Amygdala (tissue), 56 donors: ENCODE measurements around the gene POM121C.
A peak's percentile ranks its signal among the peaks of the same experiment; 100 is the strongest.
"Not testable (repeated sequence)": the region's sequence is repeated elsewhere in the genome, so short reads cannot be mapped to it uniquely, and the experiment has no call there.

ENCODE experiments used
- DNase-seq, 56 donors: peaks; one replicate each; lab custom pipeline; 2025; lab: John Stamatoyannopoulos, UW

POM121C gene

DNA sequence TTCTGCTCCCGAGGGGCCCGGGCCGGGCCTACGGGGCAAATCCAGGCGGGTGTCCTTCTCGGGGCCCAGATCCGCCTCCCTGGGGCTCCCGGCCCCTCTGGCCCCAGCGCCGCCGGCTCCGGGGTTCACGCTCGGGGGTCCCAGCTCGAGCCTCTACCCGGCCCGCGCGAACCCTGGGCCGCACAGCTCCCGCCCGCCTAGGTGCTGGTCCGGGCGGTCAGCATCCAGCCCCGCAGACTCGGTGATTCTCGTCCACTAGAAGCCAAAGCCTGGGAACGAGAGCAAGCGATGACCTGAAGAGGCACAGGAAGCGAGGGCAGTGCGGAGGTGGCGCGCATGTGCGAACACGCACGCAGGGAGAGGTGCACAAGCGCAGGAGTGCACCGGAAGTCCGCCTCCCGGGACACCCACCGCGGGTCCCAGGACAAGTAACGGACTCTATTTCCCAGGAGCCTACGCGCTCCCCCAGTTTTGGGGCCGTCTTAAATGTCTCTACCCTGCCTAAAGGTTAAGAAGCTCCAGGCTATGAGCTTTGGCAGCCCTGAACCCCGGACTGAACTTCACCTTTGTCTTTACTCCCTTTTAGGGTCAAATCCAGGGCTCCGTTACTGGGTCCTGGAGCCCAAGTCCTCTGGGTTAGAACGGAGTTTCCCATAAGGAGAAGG is at the start of gene POM121C:
Gene POM121C (minus strand): TSS at position 321 of the 665 bp plus-strand sequence. CDS start 44,803 bp downstream, outside the sequence.
- peak; percentile 15 to 93 (median 80) for DNase-seq

DNA sequence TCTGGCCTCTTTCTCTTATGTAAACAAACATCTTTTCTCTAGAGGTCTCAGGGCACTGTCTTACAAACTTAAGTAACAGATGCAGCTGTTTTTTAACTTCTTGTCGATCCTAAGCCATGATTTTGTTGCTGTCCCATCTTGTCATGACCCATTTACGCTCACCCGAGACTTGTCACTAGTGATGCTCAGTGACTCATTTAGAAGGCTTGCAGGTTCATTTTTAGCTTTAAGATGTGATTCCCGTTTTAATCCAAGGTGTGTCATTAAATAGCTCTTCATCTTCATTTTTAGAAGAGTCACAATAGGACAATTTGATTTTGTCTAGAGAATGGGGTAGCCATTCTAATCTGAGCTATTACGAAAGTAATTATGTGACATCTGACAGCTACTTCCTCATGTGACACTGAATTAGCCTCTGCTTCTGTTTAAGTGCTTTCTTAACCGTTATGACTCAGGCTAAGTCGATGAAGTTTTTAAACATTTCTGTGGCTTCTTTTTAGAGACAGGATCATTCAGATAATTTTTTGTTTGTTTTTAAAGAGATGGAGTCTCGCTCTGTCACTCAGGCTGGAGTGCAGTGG is 48.7 kb upstream of the POM121C start:
- DNase-seq = no peak

DNA sequence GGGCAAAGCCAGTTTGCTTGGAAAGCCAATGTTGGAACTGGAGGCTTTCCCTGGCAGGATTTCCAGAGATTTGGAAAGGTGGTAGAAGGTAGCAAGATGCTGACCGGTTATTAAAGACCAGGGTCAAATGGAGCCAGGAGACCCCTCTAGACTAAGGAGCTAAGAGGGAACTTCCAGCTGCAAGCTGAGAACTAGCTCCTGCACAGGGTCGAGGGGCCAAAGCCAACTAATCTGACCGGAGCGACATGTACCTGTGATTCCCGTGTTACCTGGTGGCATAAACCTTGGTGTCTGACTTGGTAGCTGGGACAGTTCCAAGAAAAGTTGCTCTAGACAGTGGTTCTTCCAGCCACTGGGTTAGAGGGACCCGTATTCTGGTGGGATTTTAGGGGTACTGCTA is 47.8 kb upstream of the POM121C start:
- no peak for DNase-seq

DNA sequence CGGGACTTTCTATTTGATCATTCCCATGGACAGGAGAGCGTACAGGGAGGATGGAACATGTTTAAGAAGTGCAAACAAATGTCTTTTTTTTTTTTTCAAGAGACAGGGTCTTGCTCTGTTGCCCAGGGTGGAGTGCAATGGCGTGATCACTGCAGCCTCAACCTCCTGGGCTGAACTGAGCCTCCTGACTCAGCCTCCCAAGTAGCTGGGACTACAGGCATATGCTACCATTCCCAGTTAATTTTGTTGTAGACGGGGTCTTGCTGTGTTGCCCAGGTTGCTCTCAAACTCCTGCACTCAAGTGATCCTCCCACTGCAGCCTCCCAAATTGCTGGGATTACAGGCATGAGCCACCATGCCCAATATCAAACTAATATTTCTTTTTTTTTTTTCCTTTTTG is 46.5 kb upstream of the POM121C start:
- no peak for DNase-seq

DNA sequence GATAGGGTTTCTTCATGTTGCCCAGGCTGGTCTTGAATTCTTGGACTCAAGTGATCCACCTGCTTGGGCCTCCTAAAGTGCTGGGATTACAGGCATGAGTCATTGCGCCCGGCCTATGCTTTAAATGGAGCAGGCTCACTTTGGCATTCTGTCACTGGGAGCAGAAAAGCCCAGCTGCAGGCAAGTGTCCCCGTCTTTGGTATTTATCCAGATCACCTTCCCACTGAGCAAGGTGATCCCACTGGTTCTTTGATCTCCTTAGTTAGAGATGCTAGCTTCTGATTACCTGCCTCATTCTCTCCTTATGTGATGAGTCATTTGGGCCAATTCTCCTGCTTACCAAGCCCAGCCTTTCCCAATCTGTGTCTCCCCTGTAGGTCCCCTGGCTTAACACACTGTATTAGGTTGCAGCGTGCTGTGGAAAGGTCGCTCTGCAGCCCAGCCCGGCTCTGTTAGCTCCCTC is 45.3 kb upstream of the POM121C start:
- DNase-seq = no peak

DNA sequence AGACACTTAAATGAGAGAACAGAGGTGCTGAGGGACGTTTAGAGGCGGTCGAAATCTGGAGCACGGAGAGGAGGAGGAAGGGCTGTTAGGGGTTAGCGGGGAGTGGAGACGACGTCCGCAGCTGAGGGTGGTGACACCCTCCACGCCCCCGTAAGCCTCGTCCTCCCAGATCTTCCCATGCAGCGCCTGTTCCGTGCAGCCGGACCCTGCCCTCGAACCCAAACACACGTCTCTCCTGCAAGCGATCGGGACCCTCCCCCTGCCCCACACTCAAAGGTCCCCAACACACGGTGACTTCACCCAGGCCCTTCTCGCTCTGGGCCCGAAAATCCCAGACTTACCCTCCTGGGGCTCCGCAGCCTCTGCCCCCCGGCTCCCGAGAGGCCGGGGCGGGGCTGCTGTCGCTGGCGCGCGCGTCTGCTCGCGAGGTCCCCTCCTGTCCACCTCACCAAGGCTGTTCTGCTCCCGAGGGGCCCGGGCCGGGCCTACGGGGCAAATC is 41.2 kb upstream of the POM121C start:
- not testable (repeated sequence) for DNase-seq

DNA sequence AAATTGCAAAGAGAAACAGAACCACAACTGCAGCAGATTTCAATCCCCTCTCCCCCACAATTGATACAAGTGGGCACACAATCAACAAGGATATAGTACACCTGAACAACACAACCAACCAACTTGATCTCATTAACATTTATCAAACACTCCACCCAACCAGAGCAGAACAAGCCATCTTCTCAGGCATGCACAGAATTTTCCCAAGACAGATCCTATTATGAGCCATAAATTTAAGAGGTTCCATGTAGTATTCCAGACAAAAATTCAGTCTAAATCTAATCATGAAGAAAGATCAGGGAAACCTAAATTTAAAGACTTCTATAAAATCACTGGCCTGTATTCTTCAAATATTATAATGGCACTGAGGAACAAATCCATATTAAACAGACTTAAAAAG is 35.6 kb upstream of the POM121C start:
- not testable (repeated sequence) for DNase-seq

DNA sequence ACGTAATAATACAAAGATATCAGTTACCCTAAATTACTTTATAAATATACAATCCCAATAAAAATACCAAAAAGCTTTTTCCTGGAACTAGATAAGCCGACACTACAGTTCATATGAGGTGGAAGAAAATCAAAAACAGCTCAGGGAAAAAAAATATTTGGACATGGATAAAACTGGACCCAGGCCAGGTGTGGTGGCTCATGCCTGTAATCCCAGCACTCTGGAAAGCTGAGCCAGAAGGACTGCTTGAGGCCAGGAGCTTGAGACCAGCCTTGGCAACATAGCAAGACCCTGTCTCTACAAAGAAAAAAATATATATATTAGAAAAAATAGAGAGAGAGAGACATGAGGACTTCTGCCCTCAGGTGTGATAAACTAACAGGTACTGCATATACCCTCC is 32.7 kb upstream of the POM121C start:
- not testable (repeated sequence) for DNase-seq

DNA sequence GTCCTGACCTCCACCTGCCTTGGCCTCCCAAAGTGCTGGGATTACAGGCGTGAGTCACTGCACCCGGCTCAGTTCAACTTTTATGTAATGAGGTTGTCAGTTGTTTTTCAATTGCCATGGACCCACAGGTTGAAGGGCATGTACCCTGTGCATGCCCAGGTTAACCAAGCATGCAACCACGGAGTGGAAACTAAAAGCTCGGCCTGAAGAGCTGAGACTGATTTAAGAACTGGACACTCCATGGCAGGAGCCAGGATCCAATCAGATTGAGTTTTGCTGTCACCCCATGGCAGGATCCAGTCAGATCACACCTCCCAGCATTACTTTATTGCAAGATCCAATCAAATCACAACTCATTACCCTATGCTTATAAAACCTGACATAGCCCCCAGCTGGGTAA is 22.9 kb upstream of the POM121C start:
- not testable (repeated sequence) for DNase-seq

DNA sequence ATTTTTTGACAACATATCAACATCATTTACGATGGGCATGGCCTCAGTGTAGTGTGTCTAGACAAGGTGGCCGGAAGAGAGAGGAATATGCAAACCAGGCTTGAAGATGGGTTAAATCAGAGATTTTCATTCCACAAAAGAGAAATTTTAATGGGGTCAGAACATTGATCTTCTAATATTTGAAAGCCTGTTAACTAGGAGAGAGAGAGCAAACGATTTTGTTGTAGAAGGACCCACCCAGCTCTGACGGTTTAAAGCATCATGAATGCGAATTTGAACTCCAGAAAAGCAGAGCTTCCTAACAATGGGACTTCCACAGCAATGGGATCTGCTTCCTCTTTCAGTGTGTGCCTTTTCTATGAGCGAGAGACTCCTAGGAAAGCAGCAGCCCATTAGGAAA is 5.9 kb upstream of the POM121C start, which contains the start of gene SPDYE5:
Gene SPDYE5 (plus strand): TSS at position 301 of the 400 bp plus-strand sequence. CDS start 1,728 bp downstream, outside the sequence.
- not testable (repeated sequence) for DNase-seq

DNA sequence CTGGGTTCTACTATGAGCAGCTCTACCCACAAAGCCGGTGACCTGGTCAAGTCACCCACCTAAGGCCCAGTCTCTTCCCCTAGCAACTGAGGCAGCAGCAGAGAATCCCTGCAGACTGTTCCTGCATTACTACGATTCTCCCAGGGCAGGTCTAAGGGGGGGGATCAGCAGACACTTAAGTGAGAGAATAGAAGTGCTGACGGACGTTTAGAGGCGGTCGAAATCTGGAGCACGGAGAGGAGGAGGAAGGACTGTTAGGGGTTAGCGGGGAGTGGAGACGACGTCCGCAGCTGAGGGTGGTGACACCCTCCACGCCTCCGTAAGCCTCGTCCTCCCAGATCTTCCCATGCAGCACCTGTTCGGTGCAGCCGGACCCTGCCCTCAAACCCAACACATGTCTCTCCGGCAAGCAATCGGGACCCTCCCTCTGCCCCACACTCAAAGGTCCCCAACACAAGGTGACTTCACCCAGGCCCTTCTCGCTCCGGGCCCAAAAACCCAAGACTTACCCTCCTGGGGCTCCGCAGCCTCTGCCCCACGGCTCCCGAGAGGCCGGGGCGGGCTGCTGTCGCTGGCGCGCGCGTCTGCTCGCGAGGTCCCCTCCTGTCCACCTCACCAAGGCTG is 632 bp downstream of the POM121C start:
- peak in 1 of 56 donors; percentile 27 for DNase-seq

DNA sequence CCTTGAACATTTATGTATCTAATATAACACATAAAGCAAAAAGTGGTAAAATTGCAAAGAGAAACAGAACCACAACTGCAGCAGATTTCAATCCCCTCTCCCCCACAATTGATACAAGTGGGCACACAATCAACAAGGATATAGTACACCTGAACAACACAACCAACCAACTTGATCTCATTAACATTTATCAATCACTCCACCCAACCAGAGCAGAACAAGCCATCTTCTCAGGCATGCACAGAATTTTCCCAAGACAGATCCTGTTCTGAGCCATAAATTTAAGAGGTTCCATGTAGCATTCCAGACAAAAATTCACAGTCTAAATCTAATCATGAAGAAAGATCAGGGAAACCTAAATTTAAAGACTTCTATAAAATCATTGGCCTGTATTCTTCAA is 5.8 kb downstream of the POM121C start:
- not testable (repeated sequence) for DNase-seq

DNA sequence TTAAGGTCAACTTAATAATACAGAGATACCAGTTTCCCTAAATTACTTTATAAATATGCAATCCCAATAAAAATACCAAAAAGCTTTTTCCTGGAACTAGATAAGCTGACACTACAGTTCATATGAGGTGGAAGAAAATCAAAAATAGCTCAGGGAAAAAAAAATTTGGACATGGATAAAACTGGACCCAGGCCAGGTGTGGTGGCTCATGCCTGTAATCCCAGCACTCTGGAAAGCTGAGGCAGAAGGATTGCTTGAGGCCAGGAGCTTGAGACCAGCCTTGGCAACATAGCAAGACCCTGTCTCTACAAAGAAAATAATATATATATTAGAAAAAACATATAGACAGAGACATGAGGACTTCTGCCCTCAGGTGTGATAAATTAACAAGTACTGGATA is 8.6 kb downstream of the POM121C start:
- DNase-seq = not testable (repeated sequence)

DNA sequence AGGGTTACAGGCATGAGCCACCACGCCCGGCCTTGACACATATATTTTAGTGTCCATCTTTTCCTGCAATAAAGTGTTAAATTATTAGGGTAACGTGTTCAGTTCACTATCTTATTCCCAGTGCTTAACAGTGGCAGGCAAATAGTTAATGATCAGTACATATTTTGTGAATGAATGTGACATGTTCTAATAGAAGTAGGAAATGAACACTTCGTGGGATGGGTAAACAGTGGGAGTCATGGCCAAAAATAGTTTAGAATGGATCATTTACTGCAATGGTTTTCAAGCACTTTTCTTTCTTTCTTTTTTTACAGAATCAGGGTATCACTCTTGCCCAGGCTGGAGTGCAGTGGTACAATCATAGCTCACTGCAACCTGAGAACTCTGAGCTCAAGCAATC is 15.9 kb downstream of the POM121C start:
- DNase-seq = not testable (repeated sequence)

DNA sequence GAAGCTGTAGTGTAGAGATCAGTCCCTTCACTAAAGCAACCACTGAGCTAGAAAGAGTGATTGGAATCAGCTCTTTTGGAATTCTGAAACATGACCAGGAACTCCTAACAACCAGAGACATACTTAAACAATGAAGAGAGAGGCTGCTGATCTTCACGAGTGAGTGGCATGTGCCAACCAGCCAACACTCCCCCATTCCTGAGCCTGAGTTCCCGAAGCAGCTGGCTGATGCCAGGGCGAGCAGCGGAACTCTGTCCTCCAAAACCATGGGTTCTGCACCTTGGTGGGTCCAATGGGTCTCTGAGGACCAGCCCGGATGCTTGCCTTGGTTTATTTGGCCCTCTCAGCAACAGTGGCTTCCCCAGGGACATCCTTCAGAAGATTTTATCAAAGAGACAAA is 25.6 kb downstream of the POM121C start:
- not testable (repeated sequence) for DNase-seq

DNA sequence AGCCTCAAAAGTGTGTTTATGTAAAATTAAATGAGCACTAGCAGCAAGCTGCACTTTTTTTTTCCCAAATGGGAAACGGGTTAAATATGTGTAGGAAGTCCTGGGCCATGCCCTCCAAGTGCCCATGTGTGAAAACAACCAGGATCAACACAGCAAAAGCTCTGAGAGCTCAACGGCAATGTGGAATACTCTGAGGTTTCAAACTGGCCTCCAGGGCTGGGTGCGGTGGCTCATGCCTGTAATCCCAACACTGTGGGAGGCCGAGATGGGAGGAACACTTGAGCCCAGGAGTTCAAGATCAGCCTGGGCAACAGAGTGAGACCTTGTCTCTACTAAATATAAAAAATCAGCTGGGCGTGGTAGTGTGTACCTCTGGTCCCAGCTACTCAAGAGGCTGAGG is 28.1 kb downstream of the POM121C start:
- not testable (repeated sequence) for DNase-seq

DNA sequence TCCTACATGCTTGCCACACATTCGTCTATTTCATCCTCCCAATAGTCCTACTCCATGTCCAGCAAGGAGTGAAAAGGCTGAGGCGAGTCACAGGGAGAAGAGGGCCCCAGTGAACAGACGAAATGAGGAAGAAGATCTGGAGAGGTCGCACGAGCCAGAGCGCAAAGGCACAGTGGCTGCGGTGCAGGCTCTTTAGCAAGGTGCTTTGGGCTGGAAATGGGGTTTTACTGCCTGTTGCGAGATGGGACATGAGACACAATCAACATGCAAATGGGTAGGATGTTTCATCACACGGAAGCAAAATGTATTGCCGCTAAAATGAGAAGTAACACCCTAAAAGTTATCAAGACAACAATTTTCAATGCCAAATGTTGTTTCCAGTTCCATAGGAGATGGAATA is 29.7 kb downstream of the POM121C start:
- not testable (repeated sequence) for DNase-seq

DNA sequence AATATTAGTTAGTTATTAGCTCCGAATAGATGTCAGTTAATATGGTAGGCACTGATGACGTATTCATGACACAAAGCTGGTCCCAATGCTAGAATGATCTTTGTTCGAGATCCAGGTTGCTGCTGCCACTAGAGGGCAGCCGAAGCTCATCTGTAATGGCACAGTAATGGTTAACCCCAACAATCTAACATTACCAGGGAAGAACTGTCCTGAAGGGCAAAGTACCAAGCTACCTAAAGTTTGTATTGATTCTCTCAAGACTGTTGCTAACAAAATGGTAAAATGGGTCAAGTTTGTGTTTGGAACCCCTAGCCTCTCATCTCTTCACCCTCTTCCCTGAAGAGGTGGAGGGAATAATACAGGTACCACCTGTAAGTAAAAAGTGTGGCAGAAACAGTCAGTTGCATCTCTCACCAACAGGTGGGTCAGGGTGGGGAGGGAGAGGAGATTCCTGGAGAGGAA is 33.6 kb downstream of the POM121C start:
- not testable (repeated sequence) for DNase-seq

DNA sequence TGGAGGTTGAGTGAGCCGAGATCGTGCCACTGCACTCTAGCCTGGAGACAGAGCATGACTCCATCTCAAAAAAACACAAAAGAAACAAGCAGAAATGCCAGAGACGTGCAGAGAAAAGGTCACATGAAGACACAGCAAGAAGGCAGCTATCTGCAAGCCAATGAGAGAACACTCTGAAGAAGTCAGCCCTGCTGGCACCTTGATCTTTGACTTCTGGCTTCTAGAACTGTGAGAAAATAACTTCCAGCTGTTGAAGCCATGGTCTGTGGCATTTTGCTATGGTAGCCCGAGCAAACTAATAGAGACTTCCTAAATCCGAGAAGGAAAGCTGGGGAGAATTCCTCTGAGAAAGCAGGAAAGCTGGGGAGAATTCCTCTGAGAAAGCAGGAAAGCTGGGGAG is 36.2 kb downstream of the POM121C start:
- DNase-seq = not testable (repeated sequence)

DNA sequence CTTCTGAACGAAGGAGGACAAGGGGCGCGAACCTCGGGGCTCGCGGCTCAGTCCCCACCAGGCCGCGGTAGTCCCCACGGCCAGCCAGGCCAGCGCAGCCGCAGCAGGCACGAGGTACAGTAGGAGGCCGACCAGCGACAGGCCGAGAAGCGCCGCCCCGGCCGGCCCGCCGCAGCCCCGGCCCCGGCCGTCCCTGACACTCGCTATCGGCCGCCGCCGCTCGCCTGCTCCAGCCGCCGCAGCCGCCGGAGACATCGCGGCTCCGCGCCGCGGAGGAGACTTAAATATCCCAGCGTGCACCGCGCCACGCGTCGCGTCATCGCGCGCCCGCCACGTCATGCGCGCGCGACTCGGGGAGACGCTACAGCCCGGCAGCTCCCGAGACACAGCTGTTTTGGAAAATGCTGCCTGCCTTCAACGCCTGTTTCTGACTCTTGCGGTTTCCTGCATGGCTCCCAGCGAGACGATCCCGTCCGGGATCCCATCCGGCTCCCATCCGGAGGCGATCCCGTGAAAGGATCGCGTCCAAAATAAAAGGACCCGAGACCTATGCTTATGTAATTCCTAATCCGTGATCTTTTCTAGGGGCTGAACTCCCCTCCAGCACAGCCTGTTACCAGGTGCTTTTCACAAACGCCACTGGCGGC is 43.5 kb downstream of the POM121C start:
- DNase-seq = peak in 15 of 56 donors; percentile 1 to 51 (median 20)

DNA sequence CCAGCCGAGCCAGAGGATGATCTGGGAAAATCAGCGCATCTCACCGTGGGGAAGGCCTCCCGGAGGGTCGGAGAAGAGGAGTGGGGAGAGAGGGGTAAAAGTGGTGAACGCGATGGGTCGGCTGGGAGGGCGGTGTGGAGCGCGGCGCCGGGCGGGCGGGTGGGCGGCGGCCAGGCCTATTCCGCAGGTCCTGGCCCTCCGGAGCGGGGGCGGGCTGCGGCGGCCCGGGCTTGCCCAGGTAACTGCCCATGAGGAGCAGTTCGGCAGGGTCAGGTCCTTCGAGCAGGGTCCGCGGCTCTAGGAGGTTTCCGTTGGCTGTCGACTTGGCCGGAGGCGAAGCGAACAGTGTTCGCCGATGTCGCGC is 44.0 kb downstream of the POM121C start:
- DNase-seq = not testable (repeated sequence)
